ENCODE data around the gene ZNHIT6.

DNA sequence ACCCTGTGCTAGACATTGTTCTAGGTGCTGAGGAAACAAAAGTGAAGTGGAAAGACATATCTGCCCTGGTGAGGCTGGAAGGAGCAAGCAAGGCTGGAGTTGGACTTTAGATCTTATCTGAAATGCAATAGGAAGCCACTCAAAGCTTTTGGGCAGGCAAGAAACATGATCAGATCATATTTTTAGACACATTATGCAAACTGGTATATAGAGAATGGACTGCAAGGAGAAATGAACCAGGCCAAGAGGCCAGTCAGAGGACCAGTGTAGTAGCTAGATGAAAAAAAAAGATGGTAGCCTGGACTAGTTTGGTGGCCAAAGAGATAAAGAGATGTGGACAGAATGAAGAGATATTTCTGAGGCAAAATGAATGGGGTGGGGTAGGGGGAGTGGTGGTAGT is 81.4 kb downstream of the ZNHIT6 start:
- TF ChIP-seq CTCF (conservative IDR thresholded peaks at IDR 0.05), result no peak
- TF ChIP-seq EZH2 (IDR thresholded peaks at IDR 0.05; ENCODE audit: low read depth), result no peak

All from PC-9 (cell line).